ENCODE data around the gene FAM120B. TPM values are rescaled to one million over a fixed set of nuclear protein-coding genes. Genes with fewer than 3 reads are reported as not detected.

The FAM120B gene
- total and polyA plus RNA-seq, 5 experiments from 2014 or later: 16.4 to 52.4 (median 34.7) TPM

- H3K4me3 Mint-ChIP-seq: peak overlapping the region; percentile 64 to 94 (median 75)
- no peak overlapping the region for H3K27ac Mint-ChIP-seq
- peak in 6 of 10 donors; percentile 36 to 73 (median 45) for DNase-seq
- POLR2A ChIA-PET: interaction anchor here (0.7 to 2.0 kb wide), 5 partner anchors 10 to 336 kb away, joined by 3 to 10 read pairs (median 4); no protein-coding TSS in a partner anchor
- peaks cover 0 to 36% (median 10%) of the 10 kb centered on the region in 5 donors for H3K27me3 Mint-ChIP-seq
- peaks cover 0 to 2% (median 0%) of the 10 kb centered on the region in 3 donors for H3K36me3 Mint-ChIP-seq
- ATAC-seq: peak; percentile 45 to 52
- no peaks in the 10 kb centered on the region for H3K9me3 Mint-ChIP-seq
- peaks cover 22 to 47% (median 40%) of the 10 kb centered on the region in 4 donors for H3K4me1 Mint-ChIP-seq
Measured at GRCh38 chr6:170295510-170296422, 10.8 kb upstream of the FAM120B start.

- POLR2A ChIA-PET: no interaction called here
- Mint-ChIP-seq H3K4me3 (peak overlapping the region in 1 of 10 donors; percentile 94), H3K27me3 (peaks cover under 1 to 36% (median 10%) of the 10 kb centered on the region in 5 donors), H3K9me3 (peaks cover 0 to 2% (median under 1%) of the 10 kb centered on the region in 9 donors), H3K36me3 (peaks cover 0 to 5% (median under 1%) of the 10 kb centered on the region in 3 donors), H3K4me1 (peaks cover 22 to 47% (median 40%) of the 10 kb centered on the region in 4 donors), H3K27ac (no peak overlapping the region)
- no peak for ATAC-seq
- no peak for DNase-seq
Measured at GRCh38 chr6:170296423-170296745, 10.2 kb upstream of the FAM120B start.

GRCh38 chr6:170296746-170297575, 9.6 kb upstream of the FAM120B start:
- Mint-ChIP-seq H3K4me3 (peak overlapping the region in 8 of 10 donors; percentile 5 to 54 (median 32)), H3K9me3 (peaks cover 0 to 8% (median 3%) of the 10 kb centered on the region in 9 donors), H3K36me3 (peaks cover 0 to 9% (median 6%) of the 10 kb centered on the region in 3 donors), H3K27ac (no peak overlapping the region), H3K4me1 (peaks cover 19 to 44% (median 36%) of the 10 kb centered on the region in 4 donors), H3K27me3 (peaks cover 6 to 36% (median 11%) of the 10 kb centered on the region in 5 donors)
- no peak for DNase-seq
- no peak for ATAC-seq
- POLR2A ChIA-PET: interaction anchor here (1.2 kb wide), 1 partner anchor 25 kb away, joined by 3 read pairs; no protein-coding TSS in a partner anchor

- H3K27ac Mint-ChIP-seq: no peak overlapping the region
Measured at GRCh38 chr6:170297576-170298330, 8.8 kb upstream of the FAM120B start.

GRCh38 chr6:170298688-170299087, 7.9 kb upstream of the FAM120B start:
- ATAC-seq (no peak), DNase-seq (no peak)
- peaks cover 0 to 9% (median 6%) of the 10 kb centered on the region in 3 donors for H3K36me3 Mint-ChIP-seq
- POLR2A ChIA-PET: no interaction called here
- peak overlapping the region in 1 of 10 donors; percentile 21 for H3K27ac Mint-ChIP-seq
- peaks cover 0 to 37% (median 8%) of the 10 kb centered on the region in 5 donors for H3K27me3 Mint-ChIP-seq
- H3K4me1 Mint-ChIP-seq: peaks cover 8 to 27% (median 19%) of the 10 kb centered on the region in 4 donors
- no peak overlapping the region for H3K4me3 Mint-ChIP-seq
- peaks cover 0 to 8% (median 3%) of the 10 kb centered on the region in 9 donors for H3K9me3 Mint-ChIP-seq

More at GRCh38 chr6:170297576-170298330, 8.8 kb upstream of the FAM120B start:
- Mint-ChIP-seq H3K36me3 (peaks cover 0 to 9% (median 6%) of the 10 kb centered on the region in 3 donors), H3K9me3 (peaks cover 0 to 8% (median 3%) of the 10 kb centered on the region in 9 donors), H3K4me3 (peak overlapping the region in 7 of 10 donors; percentile 9 to 45 (median 27)), H3K27me3 (peaks cover 0 to 34% (median 9%) of the 10 kb centered on the region in 5 donors), H3K4me1 (peaks cover 12 to 36% (median 28%) of the 10 kb centered on the region in 4 donors)
- ATAC-seq (no peak), DNase-seq (no peak)
- POLR2A ChIA-PET: interaction anchor here (1.2 kb wide), 1 partner anchor 26 kb away, joined by 3 read pairs; no protein-coding TSS in a partner anchor

- POLR2A ChIA-PET: no interaction called here
- Mint-ChIP-seq H3K4me1 (peaks cover 0 to 18% (median 2%) of the 10 kb centered on the region in 4 donors), H3K9me3 (peaks cover 0 to 8% (median 3%) of the 10 kb centered on the region in 9 donors), H3K36me3 (peaks cover 0 to 9% (median 6%) of the 10 kb centered on the region in 3 donors), H3K4me3 (no peak overlapping the region), H3K27me3 (peaks cover 0 to 35% (median 7%) of the 10 kb centered on the region in 5 donors), H3K27ac (peak overlapping the region in 1 of 10 donors; percentile 63)
- DNase-seq (no peak), ATAC-seq (no peak)
Measured at GRCh38 chr6:170301184-170301583, 5.4 kb upstream of the FAM120B start.

- Mint-ChIP-seq H3K36me3 (peaks cover 6 to 10% (median 7%) of the 10 kb centered on the region in 3 donors), H3K4me3 (peak overlapping the region; percentile 80 to 99 (median 94)), H3K27me3 (peaks cover 0 to 18% (median 6%) of the 10 kb centered on the region in 5 donors), H3K27ac (peak overlapping the region; percentile 22 to 90 (median 76)), H3K4me1 (peaks cover 28 to 45% (median 36%) of the 10 kb centered on the region in 4 donors), H3K9me3 (peaks cover 0 to 8% (median 3%) of the 10 kb centered on the region in 9 donors)
- POLR2A ChIA-PET: interaction anchor here (1.0 to 3.0 kb wide), 6 partner anchors 10 to 604 kb away, joined by 3 to 25 read pairs (median 4); partner anchors contain the start of genes C6orf120, TBP and WDR27
- DNase-seq (no peak), ATAC-seq (no peak)
Measured at GRCh38 chr6:170305805-170306323, 694 bp upstream of the FAM120B start.

GRCh38 chr6:170307080-170307545, 555 bp downstream of the FAM120B start:
- POLR2A ChIA-PET: interaction anchor here (1.0 to 3.0 kb wide), 6 partner anchors 10 to 605 kb away, joined by 3 to 25 read pairs (median 5); partner anchors contain the start of genes C6orf120, TBP and WDR27
- Mint-ChIP-seq H3K4me1 (peaks cover 33 to 55% (median 46%) of the 10 kb centered on the region in 4 donors), H3K27me3 (peaks cover 0 to 10% (median 0%) of the 10 kb centered on the region in 5 donors), H3K27ac (peak overlapping the region; percentile 93 to 99 (median 98)), H3K9me3 (no peaks in the 10 kb centered on the region), H3K4me3 (peak overlapping the region; percentile 89 to 99 (median 96)), H3K36me3 (peaks cover 0 to 20% (median 0%) of the 10 kb centered on the region in 3 donors)
- ATAC-seq: no peak
- no peak for DNase-seq

GRCh38 chr6:170308761-170309160, 2.2 kb downstream of the FAM120B start:
- H3K27me3 Mint-ChIP-seq: peaks cover 0 to 5% (median 0%) of the 10 kb centered on the region in 5 donors

GRCh38 chr6:170311696-170312095, 5.1 kb downstream of the FAM120B start:
- peaks cover 0 to 40% (median under 1%) of the 10 kb centered on the region in 3 donors for H3K36me3 Mint-ChIP-seq
- H3K27me3 Mint-ChIP-seq: no peaks in the 10 kb centered on the region
- H3K9me3 Mint-ChIP-seq: no peaks in the 10 kb centered on the region
- POLR2A ChIA-PET: interaction anchor here (0.9 kb wide), 1 partner anchor 39 kb away, joined by 3 read pairs; no protein-coding TSS in a partner anchor
- peaks cover 45 to 86% (median 76%) of the 10 kb centered on the region in 4 donors for H3K4me1 Mint-ChIP-seq
- no peak for DNase-seq
- H3K4me3 Mint-ChIP-seq: peak overlapping the region in 3 of 10 donors; percentile 2 to 48 (median 19)
- peak overlapping the region in 1 of 10 donors; percentile 61 for H3K27ac Mint-ChIP-seq
- no peak for ATAC-seq

More at GRCh38 chr6:170308761-170309160, 2.2 kb downstream of the FAM120B start:
- no peak for ATAC-seq
- H3K4me1 Mint-ChIP-seq: peaks cover 39 to 69% (median 61%) of the 10 kb centered on the region in 4 donors
- H3K27ac Mint-ChIP-seq: peak overlapping the region in 8 of 10 donors; percentile 3 to 98 (median 48)
- H3K4me3 Mint-ChIP-seq: peak overlapping the region; percentile 67 to 99 (median 96)
- no peaks in the 10 kb centered on the region for H3K9me3 Mint-ChIP-seq
- H3K36me3 Mint-ChIP-seq: peaks cover 0 to 27% (median 0%) of the 10 kb centered on the region in 3 donors
- POLR2A ChIA-PET: interaction anchor here (1.3 to 3.0 kb wide), 2 partner anchors 36 to 219 kb away, joined by 3 to 25 read pairs; no protein-coding TSS in a partner anchor
- DNase-seq: no peak

All from naive thymus-derived CD8-positive, alpha-beta T cell (primary cell).